Psoas muscle (tissue), 8 donors: ENCODE measurements around the gene CDC42EP3. TPM values are rescaled to one million over a fixed set of nuclear protein-coding genes. Genes with fewer than 3 reads are reported as not detected.

Experiments
- ATAC-seq, 4 donors: fragments of 200-7000 bp; cut with Tn5 transposase; one replicate each; pipeline ENCODE4 v1.9.1; 2020; ENCODE audit warnings: moderate library complexity in 3 of 4, mild to moderate bottlenecking in 2 of 4
- DNase-seq, 2 donors: peaks; one replicate each; pipeline ENCODE4 v3.0.0-alpha.2; 2020
- H3K27ac ChIP-seq: fragments of 200-600 bp; one replicate; pipeline ENCODE4 v1.8.0; 2022
- H3K27me3 ChIP-seq, 3 donors: fragments of 200-600 bp in 1 of 3; one replicate each; pipeline versions ENCODE4 v1.6.1 to v1.8.0; 2013 to 2022; ENCODE audit warnings: low read length in 2 of 3, mild to moderate bottlenecking in 2 of 3, moderate library complexity in 1 of 3; ENCODE audit not compliant: insufficient read depth in 3 of 3
- H3K36me3 ChIP-seq, 2 donors: fragments of 200-600 bp in 1 of 2; one replicate each; pipeline versions ENCODE4 v1.6.1 to v1.8.0; 2013 to 2022; ENCODE audit warnings: low read depth in 1 of 2, mild to moderate bottlenecking in 1 of 2, moderate library complexity in 1 of 2; ENCODE audit not compliant: insufficient read depth in 1 of 2
- H3K4me1 ChIP-seq: fragments of 200-600 bp; one replicate; pipeline ENCODE4 v1.8.0; 2022
- H3K4me3 ChIP-seq: fragments of 200-600 bp; one replicate; pipeline ENCODE4 v1.8.0; 2022; ENCODE audit warnings: mild to moderate bottlenecking
- H3K9me3 ChIP-seq: fragments of 200-600 bp; one replicate; pipeline ENCODE4 v1.8.0; 2022
- CTCF ChIP-seq: fragments of 200-600 bp; IDR thresholded peaks from one replicate; pipeline ENCODE4 v1.8.0; 2022; ENCODE audit warnings: antibody characterized with exemption
- WGBS, 3 donors: extraction: QIAGEN DNeasy Blood & Tissue Kit; methylation state at CpG; one replicate each; pipeline versions ENCODE4 v1.1.6 to v1.1.7; 2013; 5-methylcytosine and 5-hydroxymethylcytosine counted together
- intact Hi-C, 2 donors: fragments of 100-400 bp; cut with DNase I; formaldehyde crosslinking; loops; one replicate each; pipeline versions ENCODE4 v1.11.0 to v1.14.2; 2022
- polyA plus RNA-seq, 3 donors: library from polyadenylated mRNA; stranded (reverse); fragments of 200-250 nt; gene quantifications; one replicate each; pipeline ENCODE4 v1.2.3, GENCODE V29; 2013
- total RNA-seq, 4 donors: library from RNA; stranded (reverse); fragmentation: NEBNext Ultra II Directional in 2 of 4; extraction: Animal tissue kit (Norgen Biotek cat#: 25700) in 2 of 4; gene quantifications; one replicate each; pipeline versions ENCODE4 v1.2.1 to v1.2.4, GENCODE V29; 2021 to 2023
- donor health status: healthy with polysubstance abuse.
- donor health status: DM: no; HTN: no; CAD: no; lungs with moderate emphysema.
- donor health status: Bipolar disorder and iron deficiency.
- donor health status: healthy.
- donor health status: DM: yes; HTN: yes; CAD: no.
- donor health status: DM: no; HTN: no; CAD: no.
- donor health status: DM: no; HTN: no; CAD: no.
- donor health status: DM: yes; HTN: yes; CAD: no.

The CDC42EP3 gene
- total and polyA plus RNA-seq, 7 donors: 8.8 to 174 (median 50.9) TPM

GRCh38 chr2:37695336-37695735 is 23.9 kb upstream of the CDC42EP3 start:
- TF ChIP-seq CTCF: no peak
- no peaks in the 10 kb centered on the region for H3K9me3 ChIP-seq
- no peak for DNase-seq
- H3K4me3 ChIP-seq: no peak overlapping the region
- H3K4me1 ChIP-seq: no peaks in the 10 kb centered on the region
- intact Hi-C loops: no loop called here
- H3K27ac ChIP-seq: no peak overlapping the region
- H3K36me3 ChIP-seq: no peaks in the 10 kb centered on the region
- 80 to 88% (median 86%) methylated on average over 4 of the region's 4 CpGs for WGBS, 3 donors
- ATAC-seq: no peak
- no peaks in the 10 kb centered on the region for H3K27me3 ChIP-seq

- TF ChIP-seq CTCF: no peak
- Histone ChIP-seq H3K4me1 (peaks cover 12% of the 10 kb centered on the region), H3K27me3 (no peaks in the 10 kb centered on the region), H3K27ac (no peak overlapping the region), H3K36me3 (no peaks in the 10 kb centered on the region), H3K4me3 (no peak overlapping the region), H3K9me3 (no peaks in the 10 kb centered on the region)
- DNase-seq (no peak), ATAC-seq (no peak)
- intact Hi-C loops: no loop called here
Measured at GRCh38 chr2:37692711-37693110, 21.3 kb upstream of the CDC42EP3 start.

GRCh38 chr2:37689751-37690150 is 18.3 kb upstream of the CDC42EP3 start:
- WGBS, 3 donors: 41 to 48% (median 46%) methylated on average over 2 of the region's 2 CpGs
- TF ChIP-seq CTCF: no peak
- peaks cover 12% of the 10 kb centered on the region for H3K4me1 ChIP-seq
- DNase-seq (no peak), ATAC-seq (peak; percentile 46 to 70 (median 61))
- no peak overlapping the region for H3K4me3 ChIP-seq
- no peaks in the 10 kb centered on the region for H3K27me3 ChIP-seq
- intact Hi-C loops: no loop called here
- no peaks in the 10 kb centered on the region for H3K9me3 ChIP-seq
- no peak overlapping the region for H3K27ac ChIP-seq
- no peaks in the 10 kb centered on the region for H3K36me3 ChIP-seq

GRCh38 chr2:37688771-37689468 is 17.5 kb upstream of the CDC42EP3 start:
- intact Hi-C loops: no loop called here
- DNase-seq: no peak

More at GRCh38 chr2:37688771-37689468, 17.5 kb upstream of the CDC42EP3 start:
- no peaks in the 10 kb centered on the region for H3K36me3 ChIP-seq
- no peak overlapping the region for H3K4me3 ChIP-seq
- TF ChIP-seq CTCF: no peak
- H3K27me3 ChIP-seq: no peaks in the 10 kb centered on the region
- no peak overlapping the region for H3K27ac ChIP-seq
- ATAC-seq: peak; percentile 84 to 94 (median 87)
- H3K9me3 ChIP-seq: no peaks in the 10 kb centered on the region
- H3K4me1 ChIP-seq: peaks cover 12% of the 10 kb centered on the region
- WGBS, 3 donors: 36 to 45% (median 37%) methylated on average over 10 of the region's 10 CpGs
